ENCODE results near the gene RAB22A.

DNA sequence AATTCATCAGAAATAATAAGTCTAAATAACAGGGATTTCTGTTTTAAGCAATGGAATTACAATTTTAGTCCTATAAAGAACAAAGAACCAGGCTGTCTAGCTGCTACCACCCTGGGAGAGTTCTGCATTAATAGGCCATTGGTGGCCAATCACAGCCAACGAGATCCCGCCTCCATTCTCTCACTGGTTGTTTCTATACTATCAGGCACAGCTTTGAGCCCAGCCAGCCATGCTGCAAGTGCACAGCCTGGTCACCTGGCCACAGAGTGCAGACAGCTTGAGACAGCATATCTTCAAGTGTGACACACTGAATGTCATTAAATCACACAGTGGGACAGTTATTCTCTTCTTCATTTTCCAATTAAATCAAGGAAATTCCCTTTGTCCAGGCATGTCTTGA lies 16.1 kb upstream of the RAB22A start:
- TF ChIP-seq CTCF (IDR thresholded peaks at IDR 0.05; ENCODE audit: low read depth, low read length): no peak
- TF ChIP-seq POLR2A (IDR thresholded peaks at IDR 0.05; ENCODE audit: extremely low read depth, insufficient read length): no peak
- TF ChIP-seq MAX (IDR thresholded peaks at IDR 0.05; ENCODE audit: low read depth, low read length): no peak; the same call in 1 of the 2 replicates
